Tibial artery (tissue), 4 donors: ENCODE results near the gene SIRT6.

Experiments used
- DNase-seq, 2 donors: peaks; one replicate each; pipeline ENCODE4 v3.0.0-alpha.2; 2019
- H3K27ac ChIP-seq, 2 donors: fragments of 200-600 bp; sonication (generic) in 1 of 2; 1 replicate in 1 of 2; 2 replicates in 1 of 2; pipeline ENCODE4 v1.5.1; 2018 to 2019; ENCODE audit warnings: mild to moderate bottlenecking in 1 of 2
- H3K27me3 ChIP-seq, 2 donors: fragments of 200-600 bp; sonication (generic) in 1 of 2; one replicate each; pipeline versions ENCODE4 v1.5.1 to v1.6.0; 2016 to 2019
- H3K36me3 ChIP-seq, 3 donors: fragments of 200-600 bp; sonication (generic) in 2 of 3; one replicate each; pipeline ENCODE4 v1.5.1; 2016 to 2019; ENCODE audit warnings: mild to moderate bottlenecking in 2 of 3
- H3K4me1 ChIP-seq, 4 donors: fragments of 200-600 bp; sonication (generic) in 2 of 4; 1 replicate in 3 of 4; 2 replicates in 1 of 4; pipeline ENCODE4 v1.5.1; 2016 to 2019
- H3K4me3 ChIP-seq, 2 donors: fragments of 200-600 bp; sonication (generic) in 1 of 2; 1 replicate in 1 of 2; 2 replicates in 1 of 2; pipeline ENCODE4 v1.5.1; 2018 to 2019; ENCODE audit warnings: mild to moderate bottlenecking in 2 of 2
- H3K9me3 ChIP-seq, 3 donors: fragments of 200-600 bp; sonication (generic) in 1 of 3; one replicate each; pipeline ENCODE4 v1.5.1; 2016 to 2019
- CTCF ChIP-seq, 2 experiments: fragments of 200-600 bp in 1 of 2; fragments of 450-650 bp in 1 of 2; IDR thresholded peaks; one replicate each; pipeline ENCODE4 v1.5.1; 2017 to 2019; ENCODE audit warnings: antibody characterized with exemption in 2 of 2, mild to moderate bottlenecking in 1 of 2, moderate library complexity in 1 of 2
- intact Hi-C: fragments of 100-400 bp; cut with DNase I; formaldehyde crosslinking; loops from one replicate; pipeline ENCODE4 v1.15.0; 2023; ENCODE audit warnings: low total_unique reads

The SIRT6 gene

DNA sequence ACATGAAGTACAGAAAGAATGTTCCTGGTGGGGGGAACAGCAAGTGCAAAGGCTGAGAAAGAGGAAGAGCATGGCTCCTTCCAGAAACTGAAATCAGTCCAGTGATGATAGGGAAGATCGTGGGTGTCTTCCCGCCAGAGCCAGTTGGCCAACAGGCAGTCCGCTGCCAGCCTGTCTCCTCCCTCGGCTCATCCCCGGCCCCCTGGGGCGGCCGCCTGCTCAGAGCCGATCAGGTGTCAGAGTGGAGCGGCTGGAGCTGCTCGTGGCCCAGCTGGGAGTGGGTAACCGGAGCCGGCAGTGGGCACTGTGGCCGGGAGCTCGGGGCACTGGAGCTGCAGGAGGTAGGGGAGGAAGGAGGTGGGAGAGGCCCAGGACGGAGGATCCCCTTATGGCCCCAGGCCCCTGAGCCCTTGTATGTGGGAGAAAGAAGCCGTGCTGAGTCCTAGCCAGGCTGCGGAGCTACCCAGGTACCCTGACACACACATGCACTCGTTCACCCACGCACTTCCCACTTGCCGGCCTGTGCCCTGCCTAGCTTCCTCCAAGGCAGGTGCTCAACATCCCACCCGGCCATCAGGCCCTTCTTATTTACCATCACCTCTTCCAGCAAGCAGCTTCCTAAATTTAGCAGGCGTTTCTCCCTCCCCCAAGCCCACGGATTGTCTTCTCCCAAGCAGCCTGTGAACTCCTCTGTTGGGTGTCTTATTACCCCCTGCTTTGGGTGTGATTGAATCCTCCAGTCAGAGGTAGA is 1.8 kb upstream of the SIRT6 start:
- Histone ChIP-seq H3K27ac (no peak overlapping the region), H3K4me1 (peaks cover 0 to 31% (median 21%) of the 10 kb centered on the region in 4 donors), H3K9me3 (no peaks in the 10 kb centered on the region), H3K36me3 (peaks cover 0 to 16% (median 9%) of the 10 kb centered on the region in 3 donors), H3K27me3 (peaks cover 0 to 10% of the 10 kb centered on the region in 2 donors), H3K4me3 (no peak overlapping the region)
- intact Hi-C loops = loop anchor here (10.0 kb wide), 1 partner anchor 199 kb away; the partner anchor contains the start of gene EEF2
- peak in 1 of 2 donors; percentile 64 for DNase-seq
- no peak for TF ChIP-seq CTCF (IDR thresholded peaks at IDR 0.05)

DNA sequence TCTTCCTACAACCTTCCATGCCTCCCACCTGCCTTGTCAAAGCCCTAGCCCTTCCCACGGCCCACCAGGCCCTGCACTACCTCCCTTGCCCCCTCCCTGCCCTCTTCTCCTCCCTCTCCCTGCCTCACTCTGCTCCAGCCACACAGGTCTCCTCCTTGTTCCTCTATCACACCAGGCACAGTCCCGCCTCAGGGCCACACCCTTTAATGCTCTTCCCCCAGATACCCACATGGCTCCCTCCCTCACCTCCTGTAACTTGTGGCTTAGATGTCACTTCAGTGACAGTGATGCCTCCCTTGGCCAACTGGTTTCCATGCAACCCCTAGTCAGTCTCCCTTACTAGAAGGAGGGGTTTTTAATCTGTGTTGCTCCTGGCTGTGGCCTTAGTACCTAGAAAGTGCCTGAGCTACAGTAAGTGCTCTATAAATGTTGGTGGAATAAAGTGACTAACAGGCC is 1.3 kb downstream of the SIRT6 start:
- Histone ChIP-seq H3K36me3 (peaks cover 10 to 46% (median 34%) of the 10 kb centered on the region in 3 donors), H3K4me1 (peaks cover 0 to 31% (median 21%) of the 10 kb centered on the region in 4 donors), H3K27me3 (peaks cover 0 to 2% of the 10 kb centered on the region in 2 donors), H3K27ac (no peak overlapping the region), H3K9me3 (no peaks in the 10 kb centered on the region), H3K4me3 (no peak overlapping the region)
- intact Hi-C loops = loop anchor here (10.0 kb wide), 1 partner anchor 196 kb away; the partner anchor contains the start of gene EEF2
- no peak for TF ChIP-seq CTCF (IDR thresholded peaks at IDR 0.05)
- DNase-seq = no peak

DNA sequence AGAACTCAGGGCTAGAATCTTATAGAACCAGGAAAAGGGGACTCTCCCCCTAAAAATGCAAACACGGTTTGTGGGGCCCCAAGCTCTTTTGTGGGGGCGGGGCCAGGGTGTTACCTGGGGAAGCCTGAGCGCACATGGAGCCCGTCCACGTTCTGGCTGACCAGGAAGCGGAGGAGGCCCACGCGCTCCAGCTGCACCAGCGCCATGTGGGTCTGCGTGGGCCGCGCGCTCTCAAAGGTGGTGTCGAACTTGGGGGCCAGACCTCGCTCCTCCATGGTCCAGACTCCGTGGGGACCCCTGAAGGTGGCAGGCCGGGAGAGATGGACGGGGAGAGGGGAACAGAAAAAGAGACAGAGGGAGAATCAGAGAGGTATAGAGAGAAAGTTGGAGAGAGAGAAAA is 3.4 kb downstream of the SIRT6 start:
- no peak for TF ChIP-seq CTCF (IDR thresholded peaks at IDR 0.05)
- no peak for DNase-seq
- no peaks in the 10 kb centered on the region for H3K9me3 ChIP-seq
- intact Hi-C loops = no loop called here
- H3K4me3 ChIP-seq = no peak overlapping the region
- H3K36me3 ChIP-seq = peaks cover 18 to 67% (median 52%) of the 10 kb centered on the region in 3 donors
- H3K4me1 ChIP-seq = peaks cover 0 to 30% (median 21%) of the 10 kb centered on the region in 4 donors
- no peaks in the 10 kb centered on the region for H3K27me3 ChIP-seq
- H3K27ac ChIP-seq = no peak overlapping the region

GRCh38 chr19:4177146-4177545 is 5.2 kb downstream of the SIRT6 start:
- peaks cover 0 to 27% (median 16%) of the 10 kb centered on the region in 4 donors for H3K4me1 ChIP-seq
- no peak for DNase-seq
- no peak for TF ChIP-seq CTCF (IDR thresholded peaks at IDR 0.05)
- no peak overlapping the region for H3K27ac ChIP-seq
- intact Hi-C loops = no loop called here
- H3K4me3 ChIP-seq = no peak overlapping the region
- H3K9me3 ChIP-seq = no peaks in the 10 kb centered on the region
- H3K36me3 ChIP-seq = peaks cover 18 to 67% (median 52%) of the 10 kb centered on the region in 3 donors
- peaks cover 0 to 12% of the 10 kb centered on the region in 2 donors for H3K27me3 ChIP-seq

- Histone ChIP-seq H3K4me3 (no peak overlapping the region), H3K4me1 (peaks cover 0 to 13% (median 3%) of the 10 kb centered on the region in 4 donors), H3K27me3 (peaks cover 0 to 26% of the 10 kb centered on the region in 2 donors), H3K36me3 (peaks cover 18 to 66% (median 51%) of the 10 kb centered on the region in 3 donors), H3K27ac (no peak overlapping the region), H3K9me3 (no peaks in the 10 kb centered on the region)
- no peak for DNase-seq
- no peak for TF ChIP-seq CTCF (IDR thresholded peaks at IDR 0.05)
- intact Hi-C loops = no loop called here
These were observed 6.8 kb downstream of the SIRT6 start for GRCh38 chr19:4175669-4175931.
